Measurements from ENCODE around the gene SPINK7. TPM values are rescaled to one million over a fixed set of nuclear protein-coding genes. Genes with fewer than 3 reads are reported as not detected.

SPINK7 gene
- not detected in 5 replicates for total RNA-seq (2022; extraction: Qiagen RNA extraction; ENCODE audit: low read depth)

GRCh38 chr5:148312153-148312552 lies at the start of gene SPINK7:
Gene SPINK7 (plus strand): TSS chr5:148312423. CDS start chr5:148312484, 61 bp downstream.

DNA sequence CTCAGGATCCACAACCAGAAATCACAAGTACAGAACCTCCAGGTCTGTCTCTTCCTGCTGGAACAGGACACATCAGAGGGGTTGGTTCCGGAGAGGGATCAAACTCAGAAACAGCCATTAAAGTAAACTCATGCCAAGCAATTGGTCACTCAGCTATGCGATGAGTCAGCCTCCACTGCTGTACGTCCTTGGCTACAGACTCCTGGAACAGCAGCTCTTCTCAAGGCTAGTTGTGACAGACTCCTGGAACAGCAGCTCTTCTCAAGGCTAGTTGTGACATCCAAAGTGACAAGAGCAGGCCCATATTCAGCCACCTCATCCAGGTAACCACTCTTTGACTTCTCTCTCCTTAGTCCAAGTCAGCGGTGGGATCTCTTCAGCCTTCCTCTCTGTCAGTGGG lies 43.7 kb upstream of the SPINK7 start, which contains the start of gene SPINK13:
Gene SPINK13 (plus strand): TSS at position 229 of the 400 bp plus-strand sequence. CDS start 1,279 bp downstream, outside the sequence.

DNA sequence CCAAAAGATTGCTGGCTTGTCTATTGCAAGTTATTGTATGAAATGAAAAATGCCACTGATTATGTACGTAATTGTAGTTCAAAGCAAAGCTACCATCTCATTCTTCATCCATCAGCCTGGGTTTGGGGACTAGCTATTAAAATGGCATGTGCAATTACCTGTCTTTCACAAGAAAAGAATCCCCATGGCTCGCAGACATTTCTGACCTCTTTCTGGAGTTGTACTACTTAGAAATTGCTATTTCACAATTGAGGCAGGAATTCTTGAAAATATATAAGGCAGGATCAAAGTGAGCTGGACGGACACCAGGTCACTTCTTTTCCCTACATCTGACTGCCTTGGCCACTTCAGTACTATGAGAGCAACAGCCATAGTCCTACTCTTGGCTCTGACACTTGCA lies 23.0 kb downstream of the SPINK7 start, which contains the start of gene SPINK9:
Gene SPINK9 (plus strand): TSS at position 301 of the 400 bp plus-strand sequence. CDS start 55 bp downstream, at position 356.

Other genes with a start within 250 kb of the SPINK7 start
- not detected in 5 replicates for gene SPINK5, start 248.4 kb upstream of the SPINK7 start, total RNA-seq (2022; extraction: Qiagen RNA extraction; ENCODE audit: low read depth)
- gene SPINK14, start 143.9 kb upstream of the SPINK7 start, total RNA-seq (2022; extraction: Qiagen RNA extraction; ENCODE audit: low read depth) = not detected in 5 replicates
- gene SPINK6, start 109.4 kb upstream of the SPINK7 start, total RNA-seq (2022; extraction: Qiagen RNA extraction; ENCODE audit: low read depth) = 0.52 to 1.7 TPM (median 0.65 TPM) in 3 of 5 replicates, not detected in the others
- not detected in 5 replicates for gene MARCOL, start 73.9 kb upstream of the SPINK7 start, total RNA-seq (2022; extraction: Qiagen RNA extraction; ENCODE audit: low read depth)
- not detected in 5 replicates for gene SPINK13, start 43.6 kb upstream of the SPINK7 start, total RNA-seq (2022; extraction: Qiagen RNA extraction; ENCODE audit: low read depth)
- gene SPINK9, start 23.1 kb downstream of the SPINK7 start, total RNA-seq (2022; extraction: Qiagen RNA extraction; ENCODE audit: low read depth) = not detected in 5 replicates
- 14.7 to 20.6 TPM (median 20.4 TPM) in 5 replicates for gene FBXO38, start 71.5 kb downstream of the SPINK7 start, total RNA-seq (2022; extraction: Qiagen RNA extraction; ENCODE audit: low read depth)